Activated T-cell treated with anti-CD3 and anti-CD28 coated beads, Interleukin-2, amount 50 U/mL, for 48 hours (primary cell): ENCODE measurements around the gene KCNA1.
"Not testable (repeated sequence)": the region's sequence is repeated elsewhere in the genome, so short reads cannot be mapped to it uniquely, and the experiment has no call there.

Experiments
- DNase-seq, 2 experiments: peaks; one replicate each; pipeline ENCODE4 v3.0.0-alpha.2; 2020

KCNA1 gene

GRCh38 chr12:4909734-4910501, at the start of gene KCNA1:
KCNA1 (plus strand) TSS chr12:4909905; CDS start chr12:4911379, 1,474 bp downstream.
- peak; percentile 23 to 25 for DNase-seq

GRCh38 chr12:4860741-4861140, 49.0 kb upstream of the KCNA1 start:
- no peak for DNase-seq

- DNase-seq: no peak
Observed at GRCh38 chr12:4862809-4863208, 46.9 kb upstream of the KCNA1 start.

- no peak for DNase-seq
Observed at GRCh38 chr12:4864575-4864974, 45.1 kb upstream of the KCNA1 start.

GRCh38 chr12:4865246-4865645, 44.5 kb upstream of the KCNA1 start:
- DNase-seq: no peak

GRCh38 chr12:4866299-4866698, 43.4 kb upstream of the KCNA1 start:
- DNase-seq: no peak

GRCh38 chr12:4867384-4867783, 42.3 kb upstream of the KCNA1 start:
- DNase-seq: no peak

- DNase-seq: no peak
Observed at GRCh38 chr12:4870423-4870822, 39.3 kb upstream of the KCNA1 start.

- DNase-seq: no peak
Observed at GRCh38 chr12:4871514-4871913, 38.2 kb upstream of the KCNA1 start.

- DNase-seq: no peak
Observed at GRCh38 chr12:4873947-4874346, 35.8 kb upstream of the KCNA1 start.

- no peak for DNase-seq
Observed at GRCh38 chr12:4874671-4875070, 35.0 kb upstream of the KCNA1 start.

- not testable (repeated sequence) for DNase-seq
Observed at GRCh38 chr12:4879481-4879880, 30.2 kb upstream of the KCNA1 start.

GRCh38 chr12:4881266-4882064, 28.2 kb upstream of the KCNA1 start:
- DNase-seq: no peak

GRCh38 chr12:4891866-4892265, 17.8 kb upstream of the KCNA1 start:
- no peak for DNase-seq

- DNase-seq: no peak
Observed at GRCh38 chr12:4892418-4892817, 17.3 kb upstream of the KCNA1 start.

- DNase-seq: no peak
Observed at GRCh38 chr12:4894019-4894418, 15.7 kb upstream of the KCNA1 start.

GRCh38 chr12:4899364-4899763, 10.3 kb upstream of the KCNA1 start:
- no peak for DNase-seq

- DNase-seq: no peak
Observed at GRCh38 chr12:4900327-4900726, 9.4 kb upstream of the KCNA1 start.

- DNase-seq: no peak
Observed at GRCh38 chr12:4905316-4905715, 4.4 kb upstream of the KCNA1 start.

- peak; percentile 35 to 38 for DNase-seq
Observed at GRCh38 chr12:4908684-4909409, 858 bp upstream of the KCNA1 start.

- peak in 1 of 2 experiments; percentile 22 for DNase-seq
Observed at GRCh38 chr12:4909410-4909733, 333 bp upstream of the KCNA1 start.

GRCh38 chr12:4910502-4911315, 1.0 kb downstream of the KCNA1 start:
- peak; percentile 22 to 35 for DNase-seq
